MCF 10A (cell line): Measurements from ENCODE around the gene ADSS1. TPM values are rescaled to one million over a fixed set of nuclear protein-coding genes. Genes with fewer than 3 reads are reported as not detected.

Experiments
- BruUV-seq: library from RNA; stranded (reverse); fragments of 400-500 nt; replicated peaks from 2 replicates; lab custom pipeline; 2021; lab: Mats Ljungman, UMichigan
- CTCF ChIA-PET: fragments of 300-600 bp; sonication (Branson Sonifier 250); formaldehyde crosslinking; extraction: SDS; loops from one replicate; lab custom pipeline; 2021; ENCODE audit warnings: antibody characterized with exemption, inconsistent platforms; lab: Yijun Ruan, JAX
- POLR2A ChIA-PET: fragments of 300-600, 350-650 bp; sonication (Branson Sonifier 250); formaldehyde crosslinking; extraction: SDS; loops from one replicate; lab custom pipeline; 2020; ENCODE audit warnings: antibody characterized with exemption, inconsistent platforms; lab: Yijun Ruan, JAX
- DNase-seq: peaks from one replicate; pipeline ENCODE4 v3.0.0-alpha.2; 2018; ENCODE audit not compliant: unreplicated experiment
- H3K27ac Mint-ChIP-seq: one replicate; pipeline ENCODE4 v1.8.0; 2022; ENCODE audit warnings: mild to moderate bottlenecking, low read depth, mixed read lengths; ENCODE audit not compliant: unreplicated experiment
- H3K27me3 Mint-ChIP-seq: one replicate; pipeline ENCODE4 v1.8.0; 2022; ENCODE audit warnings: mixed read lengths; ENCODE audit not compliant: insufficient read depth, unreplicated experiment
- H3K36me3 Mint-ChIP-seq: one replicate; pipeline ENCODE4 v1.8.0; 2022; ENCODE audit warnings: mild to moderate bottlenecking, moderate library complexity, mixed read lengths; ENCODE audit not compliant: insufficient read depth, unreplicated experiment
- H3K4me1 Mint-ChIP-seq: one replicate; pipeline ENCODE4 v1.8.0; 2022; ENCODE audit warnings: mixed read lengths; ENCODE audit not compliant: insufficient read depth, unreplicated experiment
- H3K4me3 Mint-ChIP-seq: one replicate; pipeline ENCODE4 v1.8.0; 2022; ENCODE audit warnings: mild to moderate bottlenecking, moderate library complexity, mixed read lengths; ENCODE audit not compliant: unreplicated experiment
- H3K9me3 Mint-ChIP-seq: one replicate; pipeline ENCODE4 v1.8.0; 2022; ENCODE audit warnings: mixed read lengths; ENCODE audit not compliant: unreplicated experiment
- intact Hi-C: fragments of 100-400 bp; cut with micrococcal nuclease; formaldehyde crosslinking; loops from 2 replicates; pipeline ENCODE4 v1.14.1; 2022
- total RNA-seq: library from RNA; stranded (reverse); gene quantifications from 2 replicates; pipeline ENCODE4 v1.2.3, GENCODE V29; 2022
- TF ChIP-seq, protein P1 (sequence below): fragments of 200-600 bp; IDR thresholded peaks from one replicate; pipeline ENCODE4 v1.8.0; 2022; ENCODE audit warnings: antibody characterized with exemption, mild to moderate bottlenecking; ENCODE audit not compliant: unreplicated experiment

Gene ADSS1
- total RNA-seq, 1 experiment from 2014 or later: 2.9 TPM

- Mint-ChIP-seq H3K27me3 (no peaks in the 10 kb centered on the region), H3K36me3 (no peaks in the 10 kb centered on the region), H3K4me1 (peaks cover 13% of the 10 kb centered on the region), H3K27ac (no peak overlapping the region), H3K9me3 (no peaks in the 10 kb centered on the region), H3K4me3 (no peak overlapping the region)
- POLR2A ChIA-PET: interaction anchor here (0.8 kb wide), 1 partner anchor 13 kb away, joined by 3 read pairs; no protein-coding TSS in a partner anchor
- TF ChIP-seq, protein P1, sequence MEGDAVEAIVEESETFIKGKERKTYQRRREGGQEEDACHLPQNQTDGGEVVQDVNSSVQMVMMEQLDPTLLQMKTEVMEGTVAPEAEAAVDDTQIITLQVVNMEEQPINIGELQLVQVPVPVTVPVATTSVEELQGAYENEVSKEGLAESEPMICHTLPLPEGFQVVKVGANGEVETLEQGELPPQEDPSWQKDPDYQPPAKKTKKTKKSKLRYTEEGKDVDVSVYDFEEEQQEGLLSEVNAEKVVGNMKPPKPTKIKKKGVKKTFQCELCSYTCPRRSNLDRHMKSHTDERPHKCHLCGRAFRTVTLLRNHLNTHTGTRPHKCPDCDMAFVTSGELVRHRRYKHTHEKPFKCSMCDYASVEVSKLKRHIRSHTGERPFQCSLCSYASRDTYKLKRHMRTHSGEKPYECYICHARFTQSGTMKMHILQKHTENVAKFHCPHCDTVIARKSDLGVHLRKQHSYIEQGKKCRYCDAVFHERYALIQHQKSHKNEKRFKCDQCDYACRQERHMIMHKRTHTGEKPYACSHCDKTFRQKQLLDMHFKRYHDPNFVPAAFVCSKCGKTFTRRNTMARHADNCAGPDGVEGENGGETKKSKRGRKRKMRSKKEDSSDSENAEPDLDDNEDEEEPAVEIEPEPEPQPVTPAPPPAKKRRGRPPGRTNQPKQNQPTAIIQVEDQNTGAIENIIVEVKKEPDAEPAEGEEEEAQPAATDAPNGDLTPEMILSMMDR: no peak
- CTCF ChIA-PET: interaction anchor here (0.5 to 1.7 kb wide), 2 partner anchors 11 to 16 kb away, joined by 3 to 6 read pairs; no protein-coding TSS in a partner anchor
- DNase-seq: no peak
- intact Hi-C loops: no loop called here
- no TSS peak for BruUV-seq
Measured at GRCh38 chr14:104739026-104739425, 15.0 kb downstream of the ADSS1 start.

DNA sequence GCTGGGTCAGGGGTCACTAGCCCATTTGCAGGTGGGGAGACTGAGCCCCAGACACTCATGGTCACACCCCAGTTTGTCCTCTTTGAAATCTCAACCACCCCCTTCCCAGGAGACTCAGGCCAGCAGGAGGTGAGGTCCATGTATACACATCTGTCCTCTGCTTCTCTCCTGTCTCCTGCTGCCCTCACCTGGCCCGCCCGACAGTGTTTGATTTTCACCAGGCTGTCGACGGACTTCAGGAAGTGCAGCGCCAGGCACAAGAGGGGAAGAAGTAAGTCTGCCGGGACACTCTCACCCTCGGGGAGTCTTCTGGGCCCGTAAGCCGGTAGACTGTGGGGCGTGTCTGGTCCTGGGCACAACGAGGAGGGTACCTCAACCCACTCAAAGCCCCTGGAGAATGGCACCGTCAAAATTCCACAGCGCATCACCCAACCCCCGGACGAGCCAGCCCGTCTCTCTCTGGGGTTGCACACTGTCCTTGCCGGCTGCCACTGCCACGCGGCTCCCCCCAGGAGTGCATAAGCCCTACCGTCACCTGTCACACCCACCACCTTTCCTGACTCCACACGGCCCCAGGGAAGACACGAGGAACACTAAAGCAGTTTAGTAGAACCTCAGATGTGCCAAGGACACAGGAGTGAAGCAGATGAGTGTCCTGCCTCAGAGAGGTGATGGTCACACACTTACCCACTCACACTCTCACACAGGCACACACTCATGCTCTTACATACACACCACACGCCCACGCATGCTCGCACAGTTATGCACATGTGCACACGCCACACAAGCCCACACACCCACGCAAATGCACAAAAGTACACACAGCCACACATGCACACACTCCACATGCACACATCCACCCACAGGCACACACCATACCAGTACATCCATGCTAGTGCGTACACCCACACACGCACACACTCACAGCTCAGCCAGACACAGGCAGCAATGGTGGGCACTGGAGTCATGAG lies 15.8 kb downstream of the ADSS1 start:
- ChIA-PET CTCF (interaction anchor here (1.7 kb wide), 1 partner anchor 11 kb away, joined by 6 read pairs; no protein-coding TSS in a partner anchor), POLR2A (no interaction called here)
- BruUV-seq: no TSS peak
- H3K36me3 Mint-ChIP-seq: no peaks in the 10 kb centered on the region
- peaks cover 13% of the 10 kb centered on the region for H3K4me1 Mint-ChIP-seq
- H3K27me3 Mint-ChIP-seq: no peaks in the 10 kb centered on the region
- H3K4me3 Mint-ChIP-seq: no peak overlapping the region
- TF ChIP-seq, protein P1: no peak
- intact Hi-C loops: no loop called here
- H3K9me3 Mint-ChIP-seq: no peaks in the 10 kb centered on the region
- DNase-seq: no peak
- no peak overlapping the region for H3K27ac Mint-ChIP-seq

DNA sequence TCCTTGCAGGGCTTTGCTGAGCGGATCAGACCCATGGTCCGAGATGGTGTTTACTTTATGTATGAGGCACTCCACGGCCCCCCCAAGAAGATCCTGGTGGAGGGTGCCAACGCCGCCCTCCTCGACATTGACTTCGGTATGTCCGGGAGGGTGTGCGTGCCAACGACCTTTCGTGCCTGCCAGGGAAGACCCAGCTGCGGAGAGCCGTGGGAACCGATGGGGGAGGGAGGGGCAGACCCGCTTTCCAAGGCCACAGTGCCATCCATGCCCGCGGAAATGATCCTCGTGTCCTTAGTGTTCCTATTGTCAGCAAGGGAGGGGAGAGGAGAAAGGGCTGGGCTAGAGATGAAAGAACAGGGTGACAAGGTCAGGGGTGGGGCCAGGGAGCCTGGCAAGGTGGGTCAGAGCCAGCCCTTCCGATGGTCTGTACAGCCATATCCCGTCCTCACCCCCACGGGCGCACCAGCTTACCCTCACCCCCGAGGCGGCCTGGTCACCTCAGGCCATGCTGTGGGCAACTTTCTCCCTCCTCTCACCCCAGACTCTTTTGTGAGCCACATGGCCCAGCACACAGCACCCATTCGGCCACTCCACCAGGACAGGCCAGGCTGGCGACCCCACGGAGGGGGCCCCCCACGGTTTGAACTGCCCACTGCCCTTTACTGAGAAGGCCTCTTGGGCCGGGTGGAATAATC lies 17.2 kb downstream of the ADSS1 start:
- DNase-seq: no peak
- Mint-ChIP-seq H3K4me3 (no peak overlapping the region), H3K4me1 (peaks cover 4% of the 10 kb centered on the region), H3K27ac (no peak overlapping the region), H3K9me3 (no peaks in the 10 kb centered on the region), H3K27me3 (no peaks in the 10 kb centered on the region), H3K36me3 (no peaks in the 10 kb centered on the region)
- BruUV-seq: no TSS peak
- TF ChIP-seq, protein P1: no peak
- ChIA-PET POLR2A (no interaction called here), CTCF (no interaction called here)
- intact Hi-C loops: no loop called here

GRCh38 chr14:104741803-104742251 lies 17.8 kb downstream of the ADSS1 start:
- TF ChIP-seq, protein P1: no peak
- CTCF ChIA-PET: no interaction called here
- Mint-ChIP-seq H3K27me3 (no peaks in the 10 kb centered on the region), H3K9me3 (no peaks in the 10 kb centered on the region), H3K4me3 (no peak overlapping the region), H3K27ac (no peak overlapping the region), H3K4me1 (peaks cover 4% of the 10 kb centered on the region), H3K36me3 (no peaks in the 10 kb centered on the region)
- intact Hi-C loops: no loop called here
- no TSS peak for BruUV-seq
- no peak for DNase-seq
- POLR2A ChIA-PET: no interaction called here
